ENCODE data around the gene GP5. TPM values are rescaled to one million over a fixed set of nuclear protein-coding genes. Genes with fewer than 3 reads are reported as not detected.

The GP5 gene
- total RNA-seq, 1 experiment from 2014 or later, result 0.09 TPM

GRCh38 chr3:194374935-194375334 lies 24.1 kb downstream of the GP5 start:
- TF ChIP-seq ZNF121 (CRISPR knock-in tag; IDR thresholded peaks at IDR 0.05), result no peak
- TF ChIP-seq CREM (CRISPR knock-in tag; IDR thresholded peaks at IDR 0.05), result no peak
- TF ChIP-seq, protein P1, sequence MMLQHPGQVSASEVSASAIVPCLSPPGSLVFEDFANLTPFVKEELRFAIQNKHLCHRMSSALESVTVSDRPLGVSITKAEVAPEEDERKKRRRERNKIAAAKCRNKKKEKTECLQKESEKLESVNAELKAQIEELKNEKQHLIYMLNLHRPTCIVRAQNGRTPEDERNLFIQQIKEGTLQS (CRISPR knock-in tag; conservative IDR thresholded peaks at IDR 0.05), result no peak
- TF ChIP-seq ATF6 (CRISPR knock-in tag; IDR thresholded peaks at IDR 0.05), result no peak
- TF ChIP-seq ZNF671 (CRISPR knock-in tag; IDR thresholded peaks at IDR 0.05), result no peak
- TF ChIP-seq, protein P2, sequence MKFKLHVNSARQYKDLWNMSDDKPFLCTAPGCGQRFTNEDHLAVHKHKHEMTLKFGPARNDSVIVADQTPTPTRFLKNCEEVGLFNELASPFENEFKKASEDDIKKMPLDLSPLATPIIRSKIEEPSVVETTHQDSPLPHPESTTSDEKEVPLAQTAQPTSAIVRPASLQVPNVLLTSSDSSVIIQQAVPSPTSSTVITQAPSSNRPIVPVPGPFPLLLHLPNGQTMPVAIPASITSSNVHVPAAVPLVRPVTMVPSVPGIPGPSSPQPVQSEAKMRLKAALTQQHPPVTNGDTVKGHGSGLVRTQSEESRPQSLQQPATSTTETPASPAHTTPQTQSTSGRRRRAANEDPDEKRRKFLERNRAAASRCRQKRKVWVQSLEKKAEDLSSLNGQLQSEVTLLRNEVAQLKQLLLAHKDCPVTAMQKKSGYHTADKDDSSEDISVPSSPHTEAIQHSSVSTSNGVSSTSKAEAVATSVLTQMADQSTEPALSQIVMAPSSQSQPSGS (CRISPR knock-in tag; IDR thresholded peaks at IDR 0.05; ENCODE audit: borderline replicate concordance, low read depth), result no peak
- TF ChIP-seq, protein P3, sequence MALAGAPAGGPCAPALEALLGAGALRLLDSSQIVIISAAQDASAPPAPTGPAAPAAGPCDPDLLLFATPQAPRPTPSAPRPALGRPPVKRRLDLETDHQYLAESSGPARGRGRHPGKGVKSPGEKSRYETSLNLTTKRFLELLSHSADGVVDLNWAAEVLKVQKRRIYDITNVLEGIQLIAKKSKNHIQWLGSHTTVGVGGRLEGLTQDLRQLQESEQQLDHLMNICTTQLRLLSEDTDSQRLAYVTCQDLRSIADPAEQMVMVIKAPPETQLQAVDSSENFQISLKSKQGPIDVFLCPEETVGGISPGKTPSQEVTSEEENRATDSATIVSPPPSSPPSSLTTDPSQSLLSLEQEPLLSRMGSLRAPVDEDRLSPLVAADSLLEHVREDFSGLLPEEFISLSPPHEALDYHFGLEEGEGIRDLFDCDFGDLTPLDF (CRISPR knock-in tag; IDR thresholded peaks at IDR 0.05), result no peak
- TF ChIP-seq, protein P4, sequence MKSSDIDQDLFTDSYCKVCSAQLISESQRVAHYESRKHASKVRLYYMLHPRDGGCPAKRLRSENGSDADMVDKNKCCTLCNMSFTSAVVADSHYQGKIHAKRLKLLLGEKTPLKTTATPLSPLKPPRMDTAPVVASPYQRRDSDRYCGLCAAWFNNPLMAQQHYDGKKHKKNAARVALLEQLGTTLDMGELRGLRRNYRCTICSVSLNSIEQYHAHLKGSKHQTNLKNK (CRISPR knock-in tag; IDR thresholded peaks at IDR 0.05), result no peak
- no peak for TF ChIP-seq FOXP1 (CRISPR knock-in tag; IDR thresholded peaks at IDR 0.05; ENCODE audit: borderline replicate concordance)
- TF ChIP-seq, protein P5, sequence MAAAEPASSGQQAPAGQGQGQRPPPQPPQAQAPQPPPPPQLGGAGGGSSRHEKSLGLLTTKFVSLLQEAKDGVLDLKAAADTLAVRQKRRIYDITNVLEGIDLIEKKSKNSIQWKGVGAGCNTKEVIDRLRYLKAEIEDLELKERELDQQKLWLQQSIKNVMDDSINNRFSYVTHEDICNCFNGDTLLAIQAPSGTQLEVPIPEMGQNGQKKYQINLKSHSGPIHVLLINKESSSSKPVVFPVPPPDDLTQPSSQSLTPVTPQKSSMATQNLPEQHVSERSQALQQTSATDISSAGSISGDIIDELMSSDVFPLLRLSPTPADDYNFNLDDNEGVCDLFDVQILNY (CRISPR knock-in tag; IDR thresholded peaks at IDR 0.05), result no peak
- no peak for TF ChIP-seq RELA (CRISPR knock-in tag; IDR thresholded peaks at IDR 0.05; ENCODE audit: borderline replicate concordance)
- no peak for TF ChIP-seq PRDM15 (CRISPR knock-in tag; IDR thresholded peaks at IDR 0.05)
- TF ChIP-seq GRHL2 (CRISPR knock-in tag; IDR thresholded peaks at IDR 0.05; ENCODE audit: insufficient replicate concordance, severe bottlenecking), result no peak
- Mint-ChIP-seq H3K4me1 (peaks cover 35% of the 10 kb centered on the region), H3K27ac (no peak overlapping the region), H3K9me3 (no peaks in the 10 kb centered on the region), H3K36me3 (no peaks in the 10 kb centered on the region), H3K27me3 (ENCODE audit: low read depth) (peaks cover under 1% of the 10 kb centered on the region; the same call in 1 of the 2 replicates), H3K4me3 (no peak overlapping the region)
- POLR2A ChIA-PET, result interaction anchor here (0.6 kb wide), 1 partner anchor 79 kb away, joined by 8 read pairs; no protein-coding TSS in a partner anchor
- no peak for DNase-seq (ENCODE audit: low spot score)
- ATAC-seq, result no peak
- CTCF ChIA-PET, result interaction anchor here (0.6 to 1.3 kb wide), 6 partner anchors 20 to 1096 kb away, joined by 3 to 9 read pairs (median 4); no protein-coding TSS in a partner anchor

DNA sequence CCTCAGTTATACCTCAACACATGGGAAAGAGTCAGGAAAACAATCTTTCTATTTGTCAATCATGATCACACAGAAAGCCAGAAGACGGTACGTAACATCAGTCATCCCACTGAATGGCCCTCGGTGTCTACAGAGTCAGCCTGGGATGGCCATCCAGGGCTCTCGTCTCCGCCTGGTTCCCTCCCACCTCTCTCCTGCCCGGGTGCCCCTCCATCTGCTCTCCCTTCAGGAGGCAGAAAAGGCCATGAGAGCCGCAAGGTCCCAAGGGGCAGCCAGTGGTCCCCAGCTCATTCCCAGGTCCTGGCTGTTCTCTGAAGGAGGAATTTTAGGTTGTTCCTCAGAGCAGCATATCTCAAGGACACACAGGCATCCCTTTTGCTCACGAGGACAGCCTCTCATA lies 25.2 kb downstream of the GP5 start:
- H3K4me3 Mint-ChIP-seq, result no peak overlapping the region
- no peak overlapping the region for H3K27ac Mint-ChIP-seq
- DNase-seq (ENCODE audit: low spot score) (no peak), ATAC-seq (no peak)
- peaks cover 8% of the 10 kb centered on the region for H3K27me3 Mint-ChIP-seq (ENCODE audit: low read depth)
- ChIA-PET CTCF (no interaction called here), POLR2A (no interaction called here)
- no peaks in the 10 kb centered on the region for H3K9me3 Mint-ChIP-seq
- no peaks in the 10 kb centered on the region for H3K36me3 Mint-ChIP-seq
- H3K4me1 Mint-ChIP-seq, result peaks cover 36% of the 10 kb centered on the region
- no peak for TF ChIP-seq GRHL2 (CRISPR knock-in tag; IDR thresholded peaks at IDR 0.05; ENCODE audit: insufficient replicate concordance, severe bottlenecking)
- TF ChIP-seq TP53 (CRISPR knock-in tag; IDR thresholded peaks at IDR 0.05), result no peak
- no peak for TF ChIP-seq FOXJ3 (CRISPR knock-in tag; IDR thresholded peaks at IDR 0.05; ENCODE audit: borderline replicate concordance)
- no peak for TF ChIP-seq CREB1 (CRISPR knock-in tag; IDR thresholded peaks at IDR 0.05)
- TF ChIP-seq ZNF138 (CRISPR knock-in tag; conservative IDR thresholded peaks at IDR 0.05), result no peak
- TF ChIP-seq AR (CRISPR knock-in tag; IDR thresholded peaks at IDR 0.05), result no peak

All from WTC11 (cell line).